IPS-20b (cell line): ENCODE results near the gene SFXN1.
A peak's percentile ranks its signal among the peaks of the same experiment; 100 is the strongest.

Source experiments
- H3K27ac ChIP-seq: one replicate; pipeline ENCODE4 v1.5.1; 2013; ENCODE audit warnings: low read length
- H3K27me3 ChIP-seq: 2 replicates; pipeline ENCODE4 v1.6.1; 2013; ENCODE audit warnings: mild to moderate bottlenecking, low read length, inconsistent platforms; ENCODE audit not compliant: insufficient read depth
- H3K36me3 ChIP-seq: 2 replicates; pipeline ENCODE4 v1.6.1; 2013; ENCODE audit warnings: low read depth, mild to moderate bottlenecking, inconsistent platforms, low read length, moderate library complexity; ENCODE audit not compliant: insufficient read depth
- H3K4me1 ChIP-seq: 2 replicates; pipeline ENCODE4 v1.6.1; 2013; ENCODE audit warnings: mild to moderate bottlenecking, control low read depth, inconsistent platforms, low read length, moderate library complexity; ENCODE audit not compliant: insufficient read depth
- H3K4me3 ChIP-seq: 2 replicates; pipeline ENCODE4 v1.5.1; 2013; ENCODE audit warnings: mild to moderate bottlenecking, low read length, inconsistent platforms
- H3K9ac ChIP-seq: 2 replicates; pipeline ENCODE4 v1.6.1; 2013; ENCODE audit warnings: low read depth, mild to moderate bottlenecking, inconsistent platforms, low read length, moderate library complexity
- H3K9me3 ChIP-seq: 2 replicates; pipeline ENCODE4 v1.6.1; 2013; ENCODE audit warnings: mild to moderate bottlenecking, low read depth, low read length, inconsistent platforms; ENCODE audit not compliant: insufficient read depth

Gene SFXN1

DNA sequence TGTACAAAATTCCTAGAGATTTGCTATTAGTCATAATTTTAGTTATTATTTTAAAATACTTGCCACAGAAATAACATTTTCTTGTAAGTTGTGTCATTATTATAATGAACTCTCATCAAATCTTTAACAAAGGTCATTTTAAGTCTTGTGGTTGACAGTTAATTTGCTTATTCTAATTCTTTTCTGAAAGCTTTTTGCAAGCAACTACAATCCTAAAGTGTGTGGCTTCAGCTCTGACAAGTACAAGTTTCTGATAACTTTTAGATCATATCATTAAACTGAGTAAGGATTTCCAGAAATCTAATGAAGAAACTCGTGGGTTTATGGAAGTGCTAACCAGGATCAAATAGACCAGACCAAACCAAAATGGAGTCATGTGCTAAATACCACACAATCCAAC is 86.4 kb downstream of the SFXN1 start:
- Histone ChIP-seq H3K9ac (no peak overlapping the region), H3K9me3 (no peaks in the 10 kb centered on the region), H3K4me3 (no peak overlapping the region), H3K27me3 (no peaks in the 10 kb centered on the region), H3K36me3 (no peaks in the 10 kb centered on the region), H3K4me1 (peaks cover 10% of the 10 kb centered on the region; the same call in 1 of the 2 replicates), H3K27ac (no peak overlapping the region)

DNA sequence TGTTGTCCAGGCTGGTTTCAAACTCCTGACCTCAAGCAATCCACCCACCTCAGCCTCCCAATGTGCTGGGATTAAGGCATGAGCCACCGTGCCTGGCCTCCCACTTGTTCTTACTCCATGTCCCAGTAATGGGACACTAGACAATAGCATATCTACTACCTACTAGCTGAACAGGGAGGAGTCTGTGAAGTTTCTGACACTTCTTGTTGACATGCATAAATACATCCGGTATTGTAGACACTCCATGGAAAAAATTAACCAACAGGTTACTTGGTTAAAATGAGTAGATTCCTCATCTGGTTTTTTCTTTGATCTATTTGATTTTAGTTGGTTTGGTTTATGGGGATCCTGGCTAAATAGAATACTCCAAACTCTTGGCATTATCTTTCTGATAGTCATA is 88.3 kb downstream of the SFXN1 start:
- Histone ChIP-seq H3K4me1 (peaks cover 5% of the 10 kb centered on the region; the same call in 1 of the 2 replicates), H3K27ac (no peak overlapping the region), H3K9me3 (no peaks in the 10 kb centered on the region), H3K36me3 (no peaks in the 10 kb centered on the region), H3K9ac (no peak overlapping the region), H3K27me3 (no peaks in the 10 kb centered on the region), H3K4me3 (no peak overlapping the region)

DNA sequence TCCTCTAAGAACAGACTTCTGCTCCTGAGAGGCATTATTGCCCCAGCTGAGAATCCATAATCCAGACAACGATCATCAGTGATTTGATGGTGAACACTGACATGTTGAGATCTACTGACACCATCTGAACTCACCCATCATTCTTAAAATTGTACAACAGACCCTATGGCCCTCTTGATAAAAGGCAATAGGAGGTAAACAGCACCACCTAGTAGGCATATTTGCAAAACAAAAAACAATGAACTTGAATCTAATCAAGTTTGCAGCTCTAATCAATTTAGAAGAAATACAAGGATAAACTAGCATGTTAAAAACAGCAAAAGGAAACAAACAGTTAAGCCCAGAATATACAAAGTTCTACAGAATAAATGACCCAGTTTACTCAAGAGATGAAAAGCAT is 89.6 kb downstream of the SFXN1 start:
- Histone ChIP-seq H3K27ac (no peak overlapping the region), H3K4me3 (no peak overlapping the region), H3K27me3 (no peaks in the 10 kb centered on the region)

DNA sequence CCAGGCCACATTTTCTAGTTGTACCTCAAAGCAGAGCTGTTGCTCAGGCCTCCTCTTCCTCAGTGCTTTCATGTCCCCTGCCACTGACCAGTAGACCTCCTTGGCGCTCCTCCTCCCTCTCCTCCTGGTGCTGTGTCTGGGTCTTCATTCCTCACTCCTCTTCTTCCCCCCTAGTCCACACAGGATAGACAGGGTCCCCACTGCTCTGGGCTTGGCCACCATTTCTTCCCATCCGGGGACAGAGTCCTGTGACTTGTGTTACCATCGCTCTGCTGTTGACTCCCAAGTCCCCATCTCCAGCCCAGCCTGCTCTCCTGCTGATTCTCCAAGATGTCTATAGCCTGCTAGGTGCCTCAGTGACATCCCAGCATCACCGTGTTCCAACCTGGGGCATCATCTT is 91.3 kb downstream of the SFXN1 start:
- no peak overlapping the region for H3K27ac ChIP-seq
- no peak overlapping the region for H3K4me3 ChIP-seq
- no peak overlapping the region for H3K9ac ChIP-seq
- no peaks in the 10 kb centered on the region for H3K27me3 ChIP-seq
- H3K36me3 ChIP-seq, result no peaks in the 10 kb centered on the region
- peaks cover 16% of the 10 kb centered on the region; the same call in 1 of the 2 replicates for H3K4me1 ChIP-seq
- no peaks in the 10 kb centered on the region for H3K9me3 ChIP-seq

More for the DNA sequence above, 89.6 kb downstream of the SFXN1 start:
- Histone ChIP-seq H3K9ac (no peak overlapping the region), H3K36me3 (no peaks in the 10 kb centered on the region), H3K9me3 (no peaks in the 10 kb centered on the region), H3K4me1 (peaks cover 9% of the 10 kb centered on the region; the same call in 1 of the 2 replicates)

DNA sequence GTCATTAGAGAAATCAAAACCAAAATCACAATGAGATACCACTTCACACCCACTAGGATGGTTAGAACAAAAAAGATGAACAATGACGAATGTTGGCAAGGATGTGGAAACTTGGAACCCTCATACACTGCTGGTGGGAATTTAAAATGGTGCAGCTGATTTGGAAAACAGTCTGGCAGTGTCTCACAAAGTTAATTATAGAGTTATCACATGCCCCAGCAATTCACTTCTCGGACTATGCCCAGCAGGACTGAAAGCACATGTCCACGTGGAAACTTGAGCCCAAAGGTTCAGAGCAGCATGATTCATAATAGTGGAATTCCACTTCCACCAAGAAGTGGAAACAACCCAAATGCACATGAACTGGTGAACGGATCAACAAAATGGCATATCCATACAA is 94.5 kb downstream of the SFXN1 start:
- Histone ChIP-seq H3K36me3 (no peaks in the 10 kb centered on the region), H3K27me3 (no peaks in the 10 kb centered on the region), H3K27ac (no peak overlapping the region), H3K9me3 (no peaks in the 10 kb centered on the region), H3K9ac (no peak overlapping the region), H3K4me3 (no peak overlapping the region), H3K4me1 (peaks cover 13% of the 10 kb centered on the region; the same call in 1 of the 2 replicates)

DNA sequence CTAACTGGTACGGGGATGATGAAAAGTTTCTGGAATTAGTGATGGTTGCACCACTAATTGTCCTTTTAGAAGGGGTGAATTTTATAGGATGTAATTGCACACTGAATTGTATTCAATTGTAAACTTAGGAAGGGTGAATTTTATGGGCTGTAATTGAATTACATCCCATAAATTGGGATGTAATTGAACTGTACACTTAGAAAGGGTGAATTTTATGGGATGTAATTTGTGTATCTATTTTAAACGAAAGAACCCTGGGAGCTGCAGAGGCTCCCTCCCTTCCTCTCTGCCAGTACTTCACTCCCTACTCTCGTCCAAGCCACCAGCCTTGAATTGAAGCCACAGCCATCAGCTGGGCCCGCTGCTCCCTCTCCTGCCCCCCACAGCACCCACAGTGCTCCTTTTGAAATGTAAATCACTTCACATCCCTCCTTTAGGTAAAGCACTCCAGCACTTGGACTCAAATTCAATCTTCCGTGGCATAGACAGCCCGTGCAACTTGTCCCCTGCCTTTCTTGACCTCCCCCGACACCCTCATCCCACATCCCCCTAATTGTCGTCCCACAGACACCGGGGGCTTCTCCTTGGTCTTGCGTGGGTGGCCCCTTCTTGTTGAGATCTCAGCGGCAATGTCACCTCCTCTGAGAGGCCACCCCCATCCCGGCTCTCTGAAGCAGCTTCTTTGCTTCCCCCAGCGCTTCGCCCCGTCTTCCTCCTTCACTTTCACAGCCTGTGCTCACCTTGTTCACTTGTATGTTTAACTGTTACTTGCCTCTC is 95.3 kb downstream of the SFXN1 start:
- H3K9ac ChIP-seq, result peak overlapping the region; percentile 47; the same call in 1 of the 2 replicates
- H3K36me3 ChIP-seq, result no peaks in the 10 kb centered on the region
- peak overlapping the region; percentile 52; the same call in 1 of the 2 replicates for H3K4me3 ChIP-seq
- no peak overlapping the region for H3K27ac ChIP-seq
- H3K9me3 ChIP-seq, result no peaks in the 10 kb centered on the region
- no peaks in the 10 kb centered on the region for H3K27me3 ChIP-seq
- peaks cover 10% of the 10 kb centered on the region; the same call in 1 of the 2 replicates for H3K4me1 ChIP-seq

DNA sequence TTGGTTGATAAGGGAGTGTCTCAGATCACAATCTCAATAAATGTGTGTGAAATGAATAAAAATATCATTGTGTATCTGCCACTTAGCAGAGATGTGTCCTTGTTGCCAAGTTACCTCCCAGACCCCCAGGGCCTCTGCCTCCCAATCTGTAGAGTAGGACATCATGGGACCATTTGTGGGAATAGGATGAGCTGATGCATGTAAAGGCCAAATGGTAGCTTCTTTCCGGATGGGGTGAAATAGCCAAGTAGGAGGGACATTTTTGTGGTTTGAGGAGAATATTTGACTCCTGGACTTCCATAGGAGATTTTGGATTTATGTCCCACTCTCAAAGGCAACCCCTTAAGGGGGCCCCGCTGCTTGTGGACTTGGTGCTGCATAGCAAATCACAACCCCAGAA is 96.9 kb downstream of the SFXN1 start:
- no peaks in the 10 kb centered on the region for H3K9me3 ChIP-seq
- no peak overlapping the region for H3K4me3 ChIP-seq
- H3K4me1 ChIP-seq, result peaks cover 10% of the 10 kb centered on the region; the same call in 1 of the 2 replicates
- H3K9ac ChIP-seq, result no peak overlapping the region
- H3K27me3 ChIP-seq, result no peaks in the 10 kb centered on the region
- H3K27ac ChIP-seq, result no peak overlapping the region
- no peaks in the 10 kb centered on the region for H3K36me3 ChIP-seq

DNA sequence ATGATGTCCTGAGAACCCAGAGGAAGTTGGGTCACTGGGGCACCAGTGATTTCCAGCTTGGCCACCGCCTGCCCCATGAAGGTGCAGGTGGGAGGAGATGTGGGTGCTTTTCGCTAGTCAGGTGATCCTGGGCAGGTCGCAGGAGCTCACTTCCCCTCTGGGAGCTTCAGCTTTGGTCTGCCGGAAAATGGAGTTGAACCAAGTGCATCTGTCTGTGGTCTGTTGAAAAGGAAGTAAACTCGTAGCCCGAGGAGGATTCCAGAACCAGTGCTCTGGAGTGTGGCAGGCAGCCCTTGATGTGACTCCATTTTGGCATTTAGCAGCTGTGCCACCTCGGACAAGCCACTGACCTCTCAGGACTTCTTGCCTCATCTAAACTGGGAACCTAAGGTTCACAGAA is 97.7 kb downstream of the SFXN1 start:
- Histone ChIP-seq H3K9ac (no peak overlapping the region), H3K4me3 (no peak overlapping the region), H3K4me1 (peaks cover 10% of the 10 kb centered on the region; the same call in 1 of the 2 replicates), H3K27ac (no peak overlapping the region), H3K9me3 (no peaks in the 10 kb centered on the region), H3K36me3 (no peaks in the 10 kb centered on the region), H3K27me3 (no peaks in the 10 kb centered on the region)

DNA sequence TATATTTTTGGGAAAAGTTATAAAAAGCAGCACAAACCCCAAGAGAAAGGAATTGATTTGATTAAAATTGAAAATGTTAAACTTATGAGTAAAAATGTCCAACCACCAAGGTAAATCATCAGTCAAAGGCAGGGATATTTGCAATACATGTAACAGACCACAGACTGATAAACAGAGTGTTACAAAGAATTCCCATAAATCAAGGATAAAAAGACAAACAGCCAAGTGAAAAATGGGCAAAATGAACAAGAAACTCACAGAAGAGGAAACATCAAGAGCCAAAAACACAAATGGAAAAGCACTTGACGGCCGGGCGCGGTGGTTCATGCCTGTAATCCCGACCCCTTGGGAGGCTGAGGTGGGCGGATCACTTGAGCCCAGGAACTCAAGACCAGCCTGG is 98.2 kb downstream of the SFXN1 start:
- no peak overlapping the region for H3K9ac ChIP-seq
- H3K27me3 ChIP-seq, result no peaks in the 10 kb centered on the region
- no peak overlapping the region for H3K27ac ChIP-seq
- peaks cover 10% of the 10 kb centered on the region; the same call in 1 of the 2 replicates for H3K4me1 ChIP-seq
- no peak overlapping the region for H3K4me3 ChIP-seq
- H3K36me3 ChIP-seq, result no peaks in the 10 kb centered on the region
- H3K9me3 ChIP-seq, result no peaks in the 10 kb centered on the region
